Measurements from ENCODE around the gene B3GAT1. TPM values are rescaled to one million over a fixed set of nuclear protein-coding genes. Genes with fewer than 3 reads are reported as not detected.

The B3GAT1 gene
- total RNA-seq, 1 donor from 2014 or later: 34.6 TPM

DNA sequence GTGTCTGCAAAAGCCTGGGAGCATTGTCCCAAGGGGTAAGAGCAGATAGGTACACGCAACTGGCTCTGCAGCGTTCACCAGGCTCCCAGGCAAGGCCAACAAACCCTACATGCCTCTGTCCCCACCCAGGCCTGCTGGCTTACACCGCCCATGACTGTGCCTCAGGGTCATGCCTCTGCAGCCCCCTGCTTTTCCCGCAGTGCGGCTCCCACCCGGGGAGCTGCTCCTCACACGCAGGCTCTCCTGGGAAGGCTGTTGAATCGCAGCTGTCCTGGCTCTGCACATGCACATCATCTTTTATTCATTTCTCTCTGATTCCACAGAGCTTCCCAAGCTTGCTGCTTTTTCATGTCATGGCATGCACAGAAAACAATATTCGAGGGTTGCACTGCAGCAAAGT lies 29.2 kb upstream of the B3GAT1 start:
- DNase-seq: no peak

DNA sequence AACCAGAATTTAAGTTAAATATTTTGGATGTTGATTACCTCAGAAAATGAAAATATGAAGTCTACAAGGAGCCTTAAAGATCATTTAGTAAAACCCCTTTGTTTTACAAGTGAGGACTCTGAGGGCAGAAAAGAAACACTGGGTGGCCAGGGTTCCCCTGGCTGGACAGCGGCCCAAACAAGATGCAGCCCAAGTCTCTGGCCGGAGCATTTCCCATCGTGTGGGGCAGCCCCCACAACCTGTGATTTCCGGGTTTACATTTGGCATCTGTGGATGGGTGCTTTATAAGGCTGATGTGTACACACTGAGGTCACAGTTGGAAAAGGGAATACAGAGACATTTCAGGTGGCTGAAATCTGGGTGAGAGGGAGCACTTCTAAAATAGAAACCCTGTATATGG lies 28.8 kb upstream of the B3GAT1 start:
- DNase-seq: no peak

DNA sequence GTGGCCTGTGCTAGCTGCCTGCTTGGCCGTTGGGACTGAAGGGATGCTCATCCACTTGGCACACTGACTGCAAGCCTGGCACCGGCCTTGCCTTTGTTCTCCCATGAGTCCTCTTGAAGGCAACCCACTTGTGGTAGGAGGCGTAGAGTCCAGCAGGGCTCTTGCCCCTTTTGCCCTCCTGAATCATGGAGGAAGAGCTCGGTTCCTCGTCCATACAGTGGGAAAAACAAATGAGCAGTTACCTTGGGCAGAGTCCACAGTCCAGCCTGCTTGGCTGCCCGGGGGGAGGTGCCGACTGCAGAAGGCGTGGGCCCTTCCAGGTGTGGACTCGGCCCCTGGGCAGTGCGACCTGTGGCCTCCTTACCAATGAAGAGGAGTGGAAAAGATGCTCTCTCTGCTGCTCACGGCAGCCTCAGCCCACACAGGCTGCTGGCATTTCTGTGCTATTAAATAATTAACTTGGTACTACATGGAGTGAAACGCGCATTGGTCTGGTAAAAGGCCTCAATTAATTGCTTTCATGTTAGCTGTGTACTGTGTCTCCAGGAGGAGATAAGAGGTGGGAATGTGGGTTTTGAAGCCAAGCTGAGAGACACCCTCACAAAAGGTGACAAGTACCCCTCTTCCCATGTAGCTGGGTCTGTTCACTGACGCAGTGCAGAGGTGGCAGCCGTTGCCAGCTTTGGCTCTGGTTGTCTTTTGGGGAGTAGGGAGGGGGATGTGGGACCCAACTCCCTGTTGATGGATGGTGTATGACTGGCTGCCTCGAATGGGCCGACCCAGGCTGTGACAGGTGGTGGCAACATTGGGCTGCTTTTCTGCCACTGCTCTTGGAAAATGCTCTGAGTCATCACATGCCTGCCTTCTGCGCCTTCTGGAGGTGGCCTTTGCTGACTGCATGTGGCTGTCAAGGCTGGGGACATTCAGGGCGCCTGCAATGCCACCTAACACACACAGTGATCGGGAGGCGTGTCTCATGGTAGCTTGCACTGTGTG lies 26.8 kb upstream of the B3GAT1 start:
- peak; percentile 43 for DNase-seq

DNA sequence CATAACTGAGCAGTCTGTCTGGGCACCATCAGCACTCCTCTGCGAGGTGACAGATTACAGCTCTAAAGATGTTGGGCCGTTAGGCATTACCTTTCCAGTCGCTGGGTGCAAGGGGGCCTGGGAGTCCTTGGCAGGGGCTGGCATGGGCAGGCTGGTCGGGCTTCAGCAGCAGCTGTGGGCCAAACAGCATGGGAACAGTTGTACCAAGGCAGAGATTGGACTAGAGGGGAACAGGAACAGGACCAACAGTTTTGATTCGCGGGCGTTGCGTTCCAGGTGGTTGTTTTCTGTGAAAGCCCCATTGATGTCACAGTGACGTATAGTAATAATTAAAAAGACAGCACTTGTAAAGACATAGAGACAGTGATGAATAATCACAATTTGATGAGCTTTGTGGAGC lies 25.8 kb upstream of the B3GAT1 start:
- DNase-seq: no peak

DNA sequence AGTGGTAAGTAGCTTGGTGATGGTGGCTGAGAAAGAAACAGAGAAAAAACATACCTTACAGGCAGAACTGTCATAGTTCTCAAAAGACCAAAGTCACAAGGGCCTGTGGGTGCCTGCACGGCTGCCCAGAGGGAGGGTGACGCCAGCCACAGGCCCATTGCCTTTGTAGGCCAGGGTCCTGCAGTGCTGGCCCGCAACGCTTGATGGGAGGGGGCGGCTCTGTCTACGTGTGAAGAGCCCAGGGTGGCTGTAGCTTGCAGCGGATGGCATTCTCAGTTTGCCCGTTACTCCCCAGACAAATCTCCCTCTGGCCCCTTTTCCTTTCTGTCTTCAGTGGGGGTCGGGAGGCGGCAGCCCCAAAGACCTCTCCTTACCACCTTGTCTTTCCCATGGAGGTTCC lies 24.7 kb upstream of the B3GAT1 start:
- DNase-seq: no peak

DNA sequence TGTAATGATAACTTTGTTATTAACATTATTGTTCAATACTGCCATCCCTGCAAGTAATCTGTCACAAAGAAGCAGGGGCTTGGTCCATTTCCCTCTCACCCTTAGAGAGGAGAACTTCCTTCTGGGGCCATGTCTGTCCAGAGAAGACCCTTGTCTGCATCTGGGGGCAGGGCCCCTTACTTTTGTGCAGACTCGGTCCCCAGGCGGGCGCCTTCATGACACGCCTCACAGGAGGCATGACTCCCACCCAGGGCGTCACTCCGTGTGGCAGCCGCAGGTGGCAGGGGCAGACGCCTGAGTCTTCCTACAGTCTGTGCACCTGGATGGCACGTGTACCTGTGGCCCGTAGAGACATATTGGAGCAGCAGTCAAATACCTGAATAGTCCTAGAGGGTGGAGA lies 21.8 kb upstream of the B3GAT1 start:
- no peak for DNase-seq

DNA sequence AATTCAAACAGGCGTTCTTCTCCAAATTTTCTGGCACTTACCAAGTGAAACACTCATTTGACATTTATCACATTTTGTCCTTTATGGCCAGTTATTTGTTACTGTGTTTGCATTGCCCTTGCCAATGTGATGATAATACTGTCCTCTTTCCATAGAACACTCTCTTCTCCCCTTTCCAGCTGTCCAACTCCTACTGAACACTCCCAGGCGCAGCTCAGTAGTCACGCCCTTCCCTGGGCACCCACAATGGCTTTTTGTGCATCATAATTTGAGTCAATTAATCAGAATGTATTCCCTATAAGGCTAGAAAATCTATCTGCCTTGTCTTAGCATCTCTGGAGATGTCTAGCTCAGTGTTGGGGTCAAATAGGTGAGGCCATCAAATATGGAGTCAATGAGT lies 21.2 kb upstream of the B3GAT1 start:
- DNase-seq: no peak

DNA sequence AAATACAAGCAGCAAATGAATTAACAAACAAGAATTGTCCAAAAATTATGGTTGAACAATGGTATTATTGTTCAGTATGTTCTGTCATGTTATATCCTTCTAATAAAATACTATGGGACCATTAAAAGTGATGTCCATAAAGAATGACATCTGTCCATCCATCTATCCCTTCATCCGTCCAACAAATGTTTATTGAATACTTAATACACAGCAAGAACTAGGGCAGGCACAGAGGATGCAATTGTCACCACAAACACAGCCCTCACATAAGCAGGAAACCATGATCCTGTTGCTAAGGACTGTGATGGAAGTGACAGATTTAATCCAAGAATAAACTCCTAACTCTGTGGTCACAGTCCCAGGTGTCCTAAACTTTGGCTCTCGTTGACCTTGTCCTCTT lies 20.7 kb upstream of the B3GAT1 start:
- no peak for DNase-seq

DNA sequence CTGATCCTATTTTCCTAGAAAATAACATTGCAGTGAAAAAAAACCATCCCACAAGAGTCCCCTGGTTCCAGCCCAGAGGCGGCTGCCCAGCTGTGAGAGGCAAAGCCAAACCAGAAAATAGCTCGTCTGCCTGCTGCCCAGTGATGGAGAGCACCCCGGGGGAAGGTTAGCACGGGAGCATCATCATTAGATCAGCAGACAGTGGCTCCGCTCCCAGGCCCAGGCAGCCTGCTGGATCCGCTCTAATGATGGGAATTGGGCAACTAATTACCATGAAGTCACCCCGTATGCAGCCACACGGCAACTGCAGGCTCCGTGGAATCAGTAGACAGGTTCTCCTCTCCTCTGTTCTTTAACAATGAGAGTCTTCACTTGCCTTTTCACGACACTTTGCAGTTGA lies 17.1 kb upstream of the B3GAT1 start:
- DNase-seq: no peak

DNA sequence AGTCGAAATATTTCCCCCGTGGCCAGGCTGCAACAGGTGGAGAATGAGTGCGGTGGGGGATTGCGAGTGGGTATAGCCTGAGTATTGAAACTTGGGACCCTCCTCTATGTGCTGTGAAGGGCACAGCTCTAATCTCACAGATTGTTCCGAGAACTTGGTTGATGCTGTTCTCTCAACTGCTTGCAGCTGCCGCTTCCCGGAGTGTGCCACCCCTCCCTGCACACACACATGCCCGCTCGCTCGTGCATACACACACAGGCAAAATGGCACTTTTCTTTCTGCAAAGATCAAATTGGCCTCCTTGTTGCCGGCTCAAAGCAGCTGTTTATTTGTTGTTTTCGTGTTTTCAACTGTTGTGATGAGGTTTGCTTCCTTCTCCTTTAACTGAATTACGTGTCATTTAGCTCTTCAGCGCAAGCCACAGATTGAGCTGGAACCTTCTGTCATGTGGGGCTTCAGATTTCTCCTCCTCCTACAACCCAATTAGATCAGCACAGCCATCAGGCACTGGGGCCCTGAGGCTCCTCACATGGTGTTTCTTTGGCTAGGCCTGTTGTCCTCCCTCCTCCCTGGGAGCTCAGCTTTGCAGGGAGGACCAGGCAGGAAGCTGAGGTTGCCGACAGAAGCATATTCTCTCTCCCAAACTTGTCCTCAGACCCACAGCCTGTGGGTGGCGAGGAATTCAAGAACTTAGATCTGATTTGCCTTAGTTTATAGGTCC lies 13.9 kb upstream of the B3GAT1 start:
- DNase-seq: no peak

DNA sequence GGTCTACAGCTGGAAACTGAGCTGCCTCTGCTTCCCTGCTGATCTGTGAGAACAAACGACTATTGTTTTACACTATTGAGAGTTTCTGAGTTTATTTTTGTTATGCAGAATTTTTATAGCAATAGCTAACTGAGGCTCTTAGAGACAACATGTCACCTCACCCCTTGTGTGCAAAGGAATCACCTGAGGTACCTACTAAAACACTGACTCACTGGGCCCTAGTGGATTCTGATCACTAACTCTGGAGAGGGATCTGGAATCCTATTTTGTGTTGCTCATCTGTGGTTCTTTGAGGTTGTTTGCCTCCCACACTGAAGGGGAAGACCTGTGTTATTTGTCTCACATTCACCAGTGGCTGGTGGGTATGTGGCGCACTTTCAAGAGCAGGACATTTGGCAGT lies 13.4 kb upstream of the B3GAT1 start:
- DNase-seq: no peak

DNA sequence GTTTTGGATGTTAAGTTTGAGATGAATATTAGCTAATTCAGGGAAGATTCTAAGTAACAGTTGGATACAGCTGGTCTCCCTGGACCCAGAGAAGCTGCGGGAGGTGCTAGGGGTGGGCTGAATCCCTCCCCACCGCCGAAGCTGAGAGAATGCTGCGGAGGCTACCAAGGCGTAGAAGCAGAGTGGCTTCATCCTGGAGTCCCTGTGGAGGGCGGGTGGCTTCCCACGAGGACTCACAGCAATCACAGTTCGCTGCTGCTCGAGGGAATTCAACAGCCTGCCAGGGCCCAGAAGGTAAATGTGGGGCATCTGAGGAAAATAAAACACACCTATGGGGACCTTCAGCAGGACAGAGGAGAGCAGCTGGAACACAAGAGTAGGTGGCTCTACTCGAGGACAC lies 11.1 kb upstream of the B3GAT1 start:
- no peak for DNase-seq

DNA sequence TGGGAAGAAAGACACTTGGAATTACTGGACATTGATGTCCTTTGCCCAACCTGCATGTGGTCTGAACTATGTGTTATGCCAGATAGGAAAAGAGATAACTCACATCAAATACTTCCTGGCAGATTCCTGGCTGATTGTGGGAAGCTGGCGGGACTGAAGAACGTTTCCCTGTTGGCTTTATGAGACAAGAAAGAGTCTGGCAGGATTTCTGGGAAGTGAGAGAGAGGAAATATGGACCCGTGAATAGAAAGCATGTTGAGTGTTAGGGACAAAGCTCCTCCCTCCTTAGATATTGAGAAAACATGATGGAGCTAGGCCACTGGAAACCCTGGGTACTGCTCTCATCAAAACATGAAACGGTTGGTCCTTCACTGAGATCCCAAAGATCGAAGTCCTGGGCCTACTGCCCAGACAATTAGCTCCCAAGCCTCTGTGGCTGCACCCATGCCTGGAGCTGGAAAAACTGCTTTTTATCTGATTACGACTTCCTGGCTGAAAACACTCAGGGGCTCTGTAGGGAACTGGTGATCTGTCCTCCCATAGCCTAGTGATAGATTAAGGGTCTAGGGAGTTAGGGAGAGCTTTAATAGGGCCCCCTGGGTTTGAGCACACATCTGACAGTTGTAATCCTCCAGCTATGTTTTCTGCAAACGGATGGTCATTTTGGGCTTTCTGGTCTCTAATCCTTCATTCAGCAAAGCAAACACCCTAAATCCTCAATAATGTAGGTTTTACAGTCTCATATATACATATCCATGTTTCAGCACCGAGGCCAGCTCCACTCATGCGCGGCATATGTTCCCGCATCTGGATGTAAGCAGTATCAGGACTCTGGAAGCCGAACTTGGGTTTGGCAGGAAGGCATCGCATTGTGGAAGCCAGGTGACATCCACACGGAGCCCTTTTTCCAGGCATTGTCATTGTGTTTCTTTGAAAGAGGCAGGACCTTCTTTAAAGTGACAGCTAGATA lies 6.1 kb upstream of the B3GAT1 start:
- no peak for DNase-seq

DNA sequence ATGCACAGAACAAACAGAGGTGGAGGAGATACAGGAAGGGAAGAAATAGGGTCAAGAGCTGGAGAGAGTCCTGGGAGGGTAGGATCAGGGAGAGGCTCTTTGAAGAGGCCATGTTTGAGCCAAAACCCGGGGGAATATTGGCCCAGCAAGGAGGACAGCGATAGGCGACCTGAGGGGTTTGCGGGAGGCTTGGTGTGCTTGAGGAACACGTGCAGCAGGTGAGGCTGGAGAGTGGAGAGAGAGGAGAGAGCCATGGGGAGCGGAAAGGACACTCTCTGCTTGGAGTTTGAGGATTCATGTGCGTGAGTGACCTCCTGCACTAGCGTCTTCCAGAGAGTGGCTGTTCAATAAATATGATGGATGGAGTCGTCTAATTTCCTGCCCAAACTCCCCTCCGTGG lies 4.7 kb upstream of the B3GAT1 start:
- DNase-seq: no peak

DNA sequence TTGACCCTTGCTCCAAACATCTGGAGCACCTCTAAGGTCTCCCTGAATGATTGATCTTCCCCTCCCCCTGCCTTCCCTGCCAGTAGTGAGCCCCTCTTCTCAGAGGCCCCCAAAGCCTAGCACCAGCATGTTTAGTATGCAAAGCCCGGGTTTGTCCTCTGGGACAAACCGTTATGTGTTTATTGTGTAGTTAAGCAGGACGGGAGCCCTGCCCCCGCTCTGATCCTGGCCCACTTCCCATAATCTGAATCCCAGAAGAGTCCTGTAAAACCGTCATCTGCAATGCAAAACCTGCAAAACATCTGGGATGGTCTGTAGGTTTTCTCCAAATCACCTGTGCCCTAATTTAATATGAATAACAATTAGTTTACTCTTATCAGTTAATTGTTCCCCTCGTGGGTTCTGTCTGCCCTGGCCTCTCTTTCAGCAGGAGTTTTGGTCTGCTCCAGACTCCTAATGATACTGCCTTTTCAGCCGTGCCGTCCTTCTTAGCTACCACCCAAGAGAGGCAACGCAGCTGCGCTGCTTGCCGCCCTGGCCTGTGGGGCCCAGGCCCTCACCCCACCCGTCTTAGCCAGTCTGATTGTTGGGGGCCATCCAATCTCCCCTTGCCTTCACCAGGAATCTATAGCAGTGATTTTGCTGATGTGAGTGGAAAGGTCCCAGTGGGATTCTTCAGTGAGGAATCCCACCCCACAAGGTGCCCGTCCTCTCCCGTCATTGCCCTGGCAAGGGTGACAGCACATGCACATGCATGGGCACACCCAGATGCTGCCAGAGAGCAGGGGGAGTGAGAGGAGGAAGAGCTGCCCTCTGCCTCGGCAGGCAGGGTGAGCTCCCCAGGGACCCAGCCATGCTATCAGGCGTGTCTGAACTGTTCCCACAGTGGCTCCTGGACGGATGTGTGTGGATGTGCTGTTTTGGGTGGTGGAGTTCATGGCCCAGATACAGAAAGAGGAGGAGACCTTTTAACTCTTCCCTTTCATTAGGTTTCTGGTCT lies 3.0 kb upstream of the B3GAT1 start:
- no peak for DNase-seq

DNA sequence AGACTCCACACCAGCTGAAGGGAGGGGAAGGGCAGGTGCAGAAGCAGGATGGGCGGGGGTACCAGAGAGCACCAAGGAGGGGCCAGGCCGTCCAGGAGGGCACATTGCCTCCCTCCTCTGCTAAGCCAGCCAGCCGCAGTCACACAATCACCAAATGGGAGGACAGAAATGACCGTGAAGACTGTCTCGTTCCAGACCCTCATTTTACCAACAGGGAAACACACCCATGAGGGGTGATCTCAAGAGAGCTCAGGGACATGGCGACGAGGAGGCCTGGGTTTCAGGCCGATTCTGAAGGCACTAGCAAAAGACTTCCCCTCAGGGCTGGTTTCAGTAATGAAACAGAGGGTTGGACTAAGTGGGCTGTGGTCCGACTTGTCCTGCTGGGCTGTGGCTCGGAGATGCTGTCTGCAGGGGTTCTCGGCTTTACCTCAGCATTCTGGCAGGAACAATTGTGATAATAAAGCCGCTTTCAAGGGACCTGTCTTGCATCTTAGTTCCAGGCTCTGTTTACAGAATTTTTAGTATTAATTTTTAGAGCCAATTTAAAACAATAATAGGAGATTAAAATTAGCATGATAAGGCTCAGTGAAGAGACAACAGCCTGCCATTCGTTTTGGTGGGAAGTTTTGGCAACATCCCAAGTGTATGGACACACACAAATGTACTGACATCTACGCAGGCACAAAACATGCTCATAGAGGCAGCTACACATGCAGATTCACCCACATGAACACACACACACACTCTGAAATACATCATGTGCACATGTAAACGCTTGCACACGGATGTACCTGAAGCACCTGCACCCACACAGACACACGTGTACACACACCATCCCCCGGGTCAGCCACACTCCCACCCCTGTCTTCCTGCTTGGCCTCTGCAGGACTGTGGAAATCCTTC lies 2.0 kb upstream of the B3GAT1 start:
- DNase-seq: no peak

DNA sequence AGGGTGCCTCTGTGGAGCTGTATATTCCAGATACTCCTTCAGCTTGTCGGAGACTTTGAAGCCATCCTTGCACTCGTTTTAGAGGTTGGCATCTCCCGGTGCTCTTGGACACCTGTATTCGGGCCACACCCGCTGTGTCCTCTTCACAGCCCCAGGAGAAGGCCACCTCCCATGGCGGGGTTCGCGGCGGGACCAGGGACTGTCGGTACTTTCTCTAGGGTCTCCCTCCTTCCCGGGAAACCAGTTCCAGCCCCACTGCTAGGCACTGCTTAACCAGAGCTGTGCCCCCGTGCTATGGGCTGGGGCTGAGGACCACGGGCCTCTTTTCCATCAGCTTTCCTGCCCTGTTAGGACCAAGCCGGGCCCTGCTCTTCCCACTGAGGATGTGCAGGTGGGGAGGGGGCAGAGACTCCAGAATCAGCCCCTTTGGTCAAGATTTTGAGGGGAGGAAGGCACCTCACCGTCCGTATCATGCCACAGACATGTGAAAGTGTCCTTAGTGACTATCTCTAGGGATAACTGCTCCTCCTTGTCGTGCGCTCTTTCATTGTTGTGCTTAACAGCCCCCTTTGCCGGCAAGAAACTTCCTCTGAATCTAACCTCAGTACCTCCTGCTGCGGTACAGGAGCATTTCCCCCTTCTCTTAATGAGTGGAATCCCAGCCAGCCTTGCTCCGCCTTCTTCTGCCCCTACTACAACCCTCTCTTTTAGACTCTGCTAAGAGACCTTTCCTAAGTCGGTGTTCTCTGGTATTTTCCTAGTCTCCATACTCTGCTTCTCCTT lies 1.2 kb upstream of the B3GAT1 start:
- DNase-seq: peak; percentile 54

DNA sequence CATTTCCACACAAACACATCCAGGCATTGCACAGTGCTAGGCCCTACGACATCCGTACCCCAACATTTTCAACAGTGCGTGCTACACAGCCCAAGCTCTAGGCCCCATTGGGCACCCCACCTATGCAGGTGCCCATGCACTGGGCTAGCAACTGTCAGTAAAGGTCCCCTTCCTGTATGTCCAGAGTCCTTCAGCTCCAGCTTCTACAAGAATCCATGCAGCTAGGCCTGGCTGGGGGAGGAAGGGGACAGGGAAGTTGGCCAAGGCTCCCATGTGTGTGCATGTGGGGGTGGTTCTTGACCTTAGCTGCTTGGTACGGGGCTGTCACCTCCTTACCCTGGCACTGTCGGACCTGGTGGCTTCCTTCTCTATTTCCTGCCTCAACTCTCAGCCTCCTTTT lies 1.3 kb downstream of the B3GAT1 start:
- no peak for DNase-seq
